Neural cell (in vitro differentiated cells): ENCODE measurements around the gene GRAP2.

ENCODE experiments used
- EP300 ChIP-seq: fragments of 450-650 bp; conservative IDR thresholded peaks from 2 replicates; pipeline ENCODE4 v1.6.1; 2014; ENCODE audit warnings: antibody characterized with exemption, mild to moderate bottlenecking, moderate library complexity; ENCODE audit not compliant: poor library complexity, severe bottlenecking
- EZH2 ChIP-seq: fragments of 200-600, 300-800 bp; shearing (Covaris generic), sonication (generic); IDR thresholded peaks from 2 replicates; pipeline ENCODE4 v1.6.1; 2014; ENCODE audit warnings: antibody characterized with exemption, low read length, borderline replicate concordance, mild to moderate bottlenecking; ENCODE audit not compliant: insufficient read depth, poor library complexity, severe bottlenecking
- MXI1 ChIP-seq: fragments of 450-650 bp; conservative IDR thresholded peaks from 2 replicates; pipeline ENCODE4 v1.6.1; 2014; ENCODE audit warnings: antibody characterized with exemption, mild to moderate bottlenecking; ENCODE audit not compliant: poor library complexity, severe bottlenecking
- RAD21 ChIP-seq: fragments of 450-650 bp; conservative IDR thresholded peaks from 2 replicates; pipeline ENCODE4 v1.6.1; 2014; ENCODE audit warnings: antibody characterized with exemption, mild to moderate bottlenecking, moderate library complexity
- SMC3 ChIP-seq: fragments of 450-650 bp; conservative IDR thresholded peaks from 2 replicates; pipeline ENCODE4 v1.6.1; 2014; ENCODE audit warnings: antibody characterized with exemption, mild to moderate bottlenecking, moderate library complexity; ENCODE audit not compliant: poor library complexity
- TAF1 ChIP-seq: IDR thresholded peaks from 2 replicates; pipeline ENCODE4 v1.6.1; 2012; ENCODE audit warnings: low read depth
- TF ChIP-seq, protein P1 (sequence below): fragments of 450-650 bp; IDR thresholded peaks from 2 replicates; pipeline ENCODE4 v1.5.1; 2014; ENCODE audit warnings: antibody characterized with exemption, mild to moderate bottlenecking, moderate library complexity; ENCODE audit not compliant: poor library complexity, severe bottlenecking
- TF ChIP-seq, protein P2 (sequence below): IDR thresholded peaks from 2 replicates; pipeline ENCODE4 v1.6.1; 2012; ENCODE audit warnings: borderline replicate concordance

DNA sequence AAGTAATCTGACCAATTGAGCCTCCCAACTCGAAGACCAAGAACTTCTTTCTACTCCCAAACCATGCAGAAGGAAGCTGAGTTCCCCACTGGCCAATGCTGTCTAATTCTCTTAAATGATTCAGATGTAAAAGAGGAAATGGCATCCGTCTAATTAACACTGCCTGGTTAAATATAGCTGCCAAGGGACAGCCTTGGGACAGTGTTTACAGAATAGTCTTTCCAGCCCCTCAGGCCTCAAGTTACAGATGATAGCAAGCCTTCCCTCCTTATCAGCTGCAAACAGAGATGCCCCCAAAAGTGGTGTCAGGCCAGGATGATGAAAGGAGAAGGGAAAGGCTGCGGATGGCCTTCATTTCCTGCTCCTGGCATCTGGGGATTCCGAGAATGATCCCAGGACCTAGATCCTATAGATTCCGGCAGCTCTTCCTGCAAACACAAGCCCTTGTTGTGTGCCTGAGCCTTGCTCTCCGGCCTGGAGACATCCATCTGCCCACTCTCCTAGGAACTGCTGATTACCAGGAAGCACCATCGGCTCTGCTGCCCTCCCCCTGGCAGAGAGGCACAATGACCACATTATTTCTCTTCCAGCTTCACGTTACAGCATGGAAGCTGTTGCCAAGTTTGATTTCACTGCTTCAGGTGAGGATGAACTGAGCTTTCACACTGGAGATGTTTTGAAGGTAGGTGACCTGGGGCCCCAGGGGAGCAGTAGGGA is 45.8 kb downstream of the GRAP2 start:
- TF ChIP-seq, protein P1, sequence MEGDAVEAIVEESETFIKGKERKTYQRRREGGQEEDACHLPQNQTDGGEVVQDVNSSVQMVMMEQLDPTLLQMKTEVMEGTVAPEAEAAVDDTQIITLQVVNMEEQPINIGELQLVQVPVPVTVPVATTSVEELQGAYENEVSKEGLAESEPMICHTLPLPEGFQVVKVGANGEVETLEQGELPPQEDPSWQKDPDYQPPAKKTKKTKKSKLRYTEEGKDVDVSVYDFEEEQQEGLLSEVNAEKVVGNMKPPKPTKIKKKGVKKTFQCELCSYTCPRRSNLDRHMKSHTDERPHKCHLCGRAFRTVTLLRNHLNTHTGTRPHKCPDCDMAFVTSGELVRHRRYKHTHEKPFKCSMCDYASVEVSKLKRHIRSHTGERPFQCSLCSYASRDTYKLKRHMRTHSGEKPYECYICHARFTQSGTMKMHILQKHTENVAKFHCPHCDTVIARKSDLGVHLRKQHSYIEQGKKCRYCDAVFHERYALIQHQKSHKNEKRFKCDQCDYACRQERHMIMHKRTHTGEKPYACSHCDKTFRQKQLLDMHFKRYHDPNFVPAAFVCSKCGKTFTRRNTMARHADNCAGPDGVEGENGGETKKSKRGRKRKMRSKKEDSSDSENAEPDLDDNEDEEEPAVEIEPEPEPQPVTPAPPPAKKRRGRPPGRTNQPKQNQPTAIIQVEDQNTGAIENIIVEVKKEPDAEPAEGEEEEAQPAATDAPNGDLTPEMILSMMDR: no peak
- TF ChIP-seq EP300 (no peak), MXI1 (no peak), TAF1 (no peak), RAD21 (no peak), EZH2 (no peak), SMC3 (no peak)
- TF ChIP-seq, protein P2, sequence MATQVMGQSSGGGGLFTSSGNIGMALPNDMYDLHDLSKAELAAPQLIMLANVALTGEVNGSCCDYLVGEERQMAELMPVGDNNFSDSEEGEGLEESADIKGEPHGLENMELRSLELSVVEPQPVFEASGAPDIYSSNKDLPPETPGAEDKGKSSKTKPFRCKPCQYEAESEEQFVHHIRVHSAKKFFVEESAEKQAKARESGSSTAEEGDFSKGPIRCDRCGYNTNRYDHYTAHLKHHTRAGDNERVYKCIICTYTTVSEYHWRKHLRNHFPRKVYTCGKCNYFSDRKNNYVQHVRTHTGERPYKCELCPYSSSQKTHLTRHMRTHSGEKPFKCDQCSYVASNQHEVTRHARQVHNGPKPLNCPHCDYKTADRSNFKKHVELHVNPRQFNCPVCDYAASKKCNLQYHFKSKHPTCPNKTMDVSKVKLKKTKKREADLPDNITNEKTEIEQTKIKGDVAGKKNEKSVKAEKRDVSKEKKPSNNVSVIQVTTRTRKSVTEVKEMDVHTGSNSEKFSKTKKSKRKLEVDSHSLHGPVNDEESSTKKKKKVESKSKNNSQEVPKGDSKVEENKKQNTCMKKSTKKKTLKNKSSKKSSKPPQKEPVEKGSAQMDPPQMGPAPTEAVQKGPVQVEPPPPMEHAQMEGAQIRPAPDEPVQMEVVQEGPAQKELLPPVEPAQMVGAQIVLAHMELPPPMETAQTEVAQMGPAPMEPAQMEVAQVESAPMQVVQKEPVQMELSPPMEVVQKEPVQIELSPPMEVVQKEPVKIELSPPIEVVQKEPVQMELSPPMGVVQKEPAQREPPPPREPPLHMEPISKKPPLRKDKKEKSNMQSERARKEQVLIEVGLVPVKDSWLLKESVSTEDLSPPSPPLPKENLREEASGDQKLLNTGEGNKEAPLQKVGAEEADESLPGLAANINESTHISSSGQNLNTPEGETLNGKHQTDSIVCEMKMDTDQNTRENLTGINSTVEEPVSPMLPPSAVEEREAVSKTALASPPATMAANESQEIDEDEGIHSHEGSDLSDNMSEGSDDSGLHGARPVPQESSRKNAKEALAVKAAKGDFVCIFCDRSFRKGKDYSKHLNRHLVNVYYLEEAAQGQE: no peak
